ENCODE measurements around the gene SPEM1.
"Not testable (repeated sequence)": the region's sequence is repeated elsewhere in the genome, so short reads cannot be mapped to it uniquely, and the experiment has no call there.

Gene SPEM1

GRCh38 chr17:7442142-7442541 lies 22.0 kb downstream of the SPEM1 start:
- no peak for DNase-seq

- no peak for DNase-seq
Measured at GRCh38 chr17:7443499-7444485, 23.7 kb downstream of the SPEM1 start.

GRCh38 chr17:7444682-7445618 lies 24.8 kb downstream of the SPEM1 start, which contains the start of gene CHRNB1:
Gene CHRNB1, plus strand, starts transcription at chr17:7445061. Its CDS starts 67 bp downstream, at chr17:7445128.
- DNase-seq: no peak

- no peak for DNase-seq
Measured at GRCh38 chr17:7445619-7445968, 25.5 kb downstream of the SPEM1 start.

GRCh38 chr17:7448461-7448860 lies 28.3 kb downstream of the SPEM1 start:
- no peak for DNase-seq

GRCh38 chr17:7459961-7460545 lies 39.9 kb downstream of the SPEM1 start:
- DNase-seq: no peak

GRCh38 chr17:7460850-7461660 lies 40.9 kb downstream of the SPEM1 start:
- no peak for DNase-seq

- no peak for DNase-seq
Measured at GRCh38 chr17:7462474-7463371, 42.6 kb downstream of the SPEM1 start.

- DNase-seq: no peak
Measured at GRCh38 chr17:7463372-7463846, 43.3 kb downstream of the SPEM1 start.

GRCh38 chr17:7464081-7464480 lies 44.0 kb downstream of the SPEM1 start:
- no peak for DNase-seq

- DNase-seq: no peak
Measured at GRCh38 chr17:7465597-7466275, 45.6 kb downstream of the SPEM1 start.

- DNase-seq: no peak
Measured at GRCh38 chr17:7466318-7466638, 46.2 kb downstream of the SPEM1 start.

GRCh38 chr17:7466639-7467341 lies 46.7 kb downstream of the SPEM1 start:
- DNase-seq: peak; percentile 6 to 9

GRCh38 chr17:7467498-7467897 lies 47.4 kb downstream of the SPEM1 start:
- DNase-seq: no peak

- no peak for DNase-seq
Measured at GRCh38 chr17:7468290-7468689, 48.2 kb downstream of the SPEM1 start.

GRCh38 chr17:7468804-7469389 lies 48.8 kb downstream of the SPEM1 start:
- no peak for DNase-seq

GRCh38 chr17:7469843-7470242 lies 49.7 kb downstream of the SPEM1 start:
- not testable (repeated sequence) for DNase-seq

- DNase-seq: not testable (repeated sequence)
Measured at GRCh38 chr17:7470457-7470973, 50.4 kb downstream of the SPEM1 start.
